Cardiac septum (tissue), 1 donor: ENCODE results near the gene NEDD4L. TPM values are rescaled to one million over a fixed set of nuclear protein-coding genes. Genes with fewer than 3 reads are reported as not detected.

Experiments
- DNase-seq: peaks from one replicate; pipeline ENCODE4 v3.0.0-alpha.2; 2020; ENCODE audit warnings: low spot score
- intact Hi-C: fragments of 100-400 bp; cut with DNase I; formaldehyde crosslinking; loops from one replicate; pipeline ENCODE4 v1.14.0; 2022
- total RNA-seq: library from RNA; stranded (reverse); fragmentation: NEBNext Ultra II Directional; extraction: Animal tissue kit (Norgen Biotek cat#: 25700); gene quantifications from one replicate; pipeline ENCODE4 v1.2.1, GENCODE V29; 2021
- donor health status: DM: no; HTN: no; CAD: no.

Gene NEDD4L
- total RNA-seq, 1 donor from 2014 or later = 49.3 TPM

GRCh38 chr18:58216071-58216481, 172.1 kb downstream of the NEDD4L start:
- intact Hi-C loops = no loop called here
- DNase-seq = no peak

- no peak for DNase-seq
- intact Hi-C loops = no loop called here
These were observed 173.0 kb downstream of the NEDD4L start for GRCh38 chr18:58217052-58217451.

- intact Hi-C loops = no loop called here
- DNase-seq = no peak
These were observed 174.1 kb downstream of the NEDD4L start for GRCh38 chr18:58218117-58218516.

GRCh38 chr18:58221060-58221725, 177.2 kb downstream of the NEDD4L start:
- intact Hi-C loops = no loop called here
- DNase-seq = no peak

- DNase-seq = no peak
- intact Hi-C loops = no loop called here
These were observed 178.6 kb downstream of the NEDD4L start for GRCh38 chr18:58222432-58223125.

- intact Hi-C loops = no loop called here
- DNase-seq = no peak
These were observed 179.8 kb downstream of the NEDD4L start for GRCh38 chr18:58223717-58224424.

- DNase-seq = no peak
- intact Hi-C loops = no loop called here
These were observed 180.4 kb downstream of the NEDD4L start for GRCh38 chr18:58224425-58224750.

- intact Hi-C loops = no loop called here
These were observed 181.1 kb downstream of the NEDD4L start for GRCh38 chr18:58225101-58225500.

GRCh38 chr18:58226429-58226828, 182.4 kb downstream of the NEDD4L start:
- no peak for DNase-seq
- intact Hi-C loops = no loop called here

More at GRCh38 chr18:58225101-58225500, 181.1 kb downstream of the NEDD4L start:
- no peak for DNase-seq

GRCh38 chr18:58227361-58227930, 183.4 kb downstream of the NEDD4L start:
- DNase-seq = no peak
- intact Hi-C loops = no loop called here

GRCh38 chr18:58228176-58228575, 184.2 kb downstream of the NEDD4L start:
- no peak for DNase-seq

GRCh38 chr18:58228762-58229161, 184.7 kb downstream of the NEDD4L start:
- DNase-seq = no peak
- intact Hi-C loops = no loop called here

More at GRCh38 chr18:58228176-58228575, 184.2 kb downstream of the NEDD4L start:
- intact Hi-C loops = no loop called here

GRCh38 chr18:58229162-58229561, 185.1 kb downstream of the NEDD4L start:
- no peak for DNase-seq
- intact Hi-C loops = no loop called here

GRCh38 chr18:58230438-58231179, 186.6 kb downstream of the NEDD4L start:
- intact Hi-C loops = loop anchor here (5.0 kb wide), 2 partner anchors 38 to 93 kb away; no protein-coding TSS in a partner anchor
- no peak for DNase-seq

GRCh38 chr18:58231930-58232329, 187.9 kb downstream of the NEDD4L start:
- intact Hi-C loops = loop anchor here (5.0 kb wide), 2 partner anchors 40 to 95 kb away; no protein-coding TSS in a partner anchor
- DNase-seq = no peak

- DNase-seq = no peak
- intact Hi-C loops = loop anchor here (5.0 kb wide), 2 partner anchors 40 to 95 kb away; no protein-coding TSS in a partner anchor
These were observed 188.6 kb downstream of the NEDD4L start for GRCh38 chr18:58232668-58233067.

GRCh38 chr18:58234359-58234741, 190.3 kb downstream of the NEDD4L start:
- intact Hi-C loops = loop anchor here (5.0 kb wide), 2 partner anchors 42 to 97 kb away; no protein-coding TSS in a partner anchor
- DNase-seq = no peak

- intact Hi-C loops = no loop called here
- DNase-seq = no peak
These were observed 191.0 kb downstream of the NEDD4L start for GRCh38 chr18:58235001-58235436.

- intact Hi-C loops = no loop called here
- DNase-seq = no peak
These were observed 195.9 kb downstream of the NEDD4L start for GRCh38 chr18:58239879-58240278.
